Measurements from ENCODE around the gene SIX2. TPM values are rescaled to one million over a fixed set of nuclear protein-coding genes. Genes with fewer than 3 reads are reported as not detected.
A peak's percentile ranks its signal among the peaks of the same experiment; 100 is the strongest.

Gene SIX2
- total RNA-seq, 1 experiment from 2014 or later, result 1.4 TPM

DNA sequence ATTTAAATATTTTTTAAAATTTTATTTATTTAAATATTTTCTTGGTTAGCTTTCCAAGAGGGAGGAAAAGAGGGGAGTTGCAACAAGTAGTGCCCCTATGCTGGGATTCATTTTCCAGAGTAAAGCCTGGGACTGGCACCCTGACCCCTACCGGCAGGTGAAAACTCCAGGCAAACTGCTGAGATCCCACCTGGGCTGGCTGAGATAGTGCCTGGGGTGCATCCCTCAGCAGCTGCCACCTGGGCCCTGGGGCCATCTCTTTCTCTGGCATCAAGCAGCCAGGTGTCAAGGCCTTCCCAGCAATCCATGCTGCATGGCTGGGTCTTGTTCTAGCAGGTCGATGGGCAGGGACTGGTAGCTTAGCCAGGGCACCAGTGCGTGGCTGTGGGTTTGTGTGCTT is 6.6 kb downstream of the SIX2 start:
- no peak for DNase-seq (ENCODE audit: low read depth)

DNA sequence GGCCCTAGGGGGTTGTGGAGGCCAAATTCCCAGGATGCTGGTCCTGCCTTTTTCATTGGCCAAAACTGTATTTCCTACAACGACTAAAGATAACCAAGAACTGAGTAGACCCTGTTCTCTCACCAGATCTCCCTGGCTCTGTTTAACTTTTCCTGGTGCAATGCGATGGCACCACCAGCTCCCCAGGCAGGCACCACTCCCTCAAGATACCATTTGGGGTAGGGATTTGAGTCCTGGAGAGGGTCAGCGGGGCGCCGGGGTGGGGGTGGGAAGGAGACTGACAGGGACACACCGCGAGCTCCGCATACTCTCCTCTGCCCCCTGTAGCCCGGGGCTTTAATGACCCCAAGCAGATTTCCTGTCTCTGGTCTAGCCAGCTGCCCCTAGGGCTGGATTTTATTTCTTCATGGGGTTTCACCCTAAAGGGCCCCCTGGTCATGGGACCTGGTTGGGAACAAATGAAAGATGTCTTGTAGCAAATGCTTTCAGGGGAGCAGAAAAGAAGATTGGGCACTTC is 7.3 kb downstream of the SIX2 start:
- DNase-seq (ENCODE audit: low read depth), result no peak

DNA sequence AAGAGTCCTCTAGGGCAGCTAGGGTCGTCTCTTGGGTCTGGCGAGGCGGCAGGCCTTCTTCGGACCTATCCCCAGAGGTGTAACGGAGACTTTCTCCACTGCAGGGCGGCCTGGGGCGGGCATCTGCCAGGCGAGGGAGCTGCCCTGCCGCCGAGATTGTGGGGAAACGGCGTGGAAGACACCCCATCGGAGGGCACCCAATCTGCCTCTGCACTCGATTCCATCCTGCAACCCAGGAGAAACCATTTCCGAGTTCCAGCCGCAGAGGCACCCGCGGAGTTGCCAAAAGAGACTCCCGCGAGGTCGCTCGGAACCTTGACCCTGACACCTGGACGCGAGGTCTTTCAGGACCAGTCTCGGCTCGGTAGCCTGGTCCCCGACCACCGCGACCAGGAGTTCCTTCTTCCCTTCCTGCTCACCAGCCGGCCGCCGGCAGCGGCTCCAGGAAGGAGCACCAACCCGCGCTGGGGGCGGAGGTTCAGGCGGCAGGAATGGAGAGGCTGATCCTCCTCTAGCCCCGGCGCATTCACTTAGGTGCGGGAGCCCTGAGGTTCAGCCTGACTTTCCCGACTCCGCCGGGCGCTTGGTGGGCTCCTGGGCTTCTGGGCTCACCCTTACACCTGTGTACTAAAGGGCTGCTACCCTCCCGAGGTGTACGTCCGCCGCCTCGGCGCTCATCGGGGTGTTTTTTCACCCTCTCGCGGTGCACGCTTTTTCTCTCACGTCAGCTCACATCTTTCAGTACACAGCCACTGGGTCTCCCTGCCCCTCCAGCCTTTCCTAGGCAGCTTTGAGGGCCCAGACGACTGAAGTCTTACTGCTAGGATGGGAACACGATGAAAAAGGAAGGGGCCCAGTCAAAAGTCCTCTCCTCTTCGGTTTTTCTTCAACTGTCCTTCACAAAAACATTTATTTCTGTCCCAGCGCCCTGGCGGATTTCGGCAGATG is 8.1 kb downstream of the SIX2 start:
- no peak for DNase-seq (ENCODE audit: low read depth)

DNA sequence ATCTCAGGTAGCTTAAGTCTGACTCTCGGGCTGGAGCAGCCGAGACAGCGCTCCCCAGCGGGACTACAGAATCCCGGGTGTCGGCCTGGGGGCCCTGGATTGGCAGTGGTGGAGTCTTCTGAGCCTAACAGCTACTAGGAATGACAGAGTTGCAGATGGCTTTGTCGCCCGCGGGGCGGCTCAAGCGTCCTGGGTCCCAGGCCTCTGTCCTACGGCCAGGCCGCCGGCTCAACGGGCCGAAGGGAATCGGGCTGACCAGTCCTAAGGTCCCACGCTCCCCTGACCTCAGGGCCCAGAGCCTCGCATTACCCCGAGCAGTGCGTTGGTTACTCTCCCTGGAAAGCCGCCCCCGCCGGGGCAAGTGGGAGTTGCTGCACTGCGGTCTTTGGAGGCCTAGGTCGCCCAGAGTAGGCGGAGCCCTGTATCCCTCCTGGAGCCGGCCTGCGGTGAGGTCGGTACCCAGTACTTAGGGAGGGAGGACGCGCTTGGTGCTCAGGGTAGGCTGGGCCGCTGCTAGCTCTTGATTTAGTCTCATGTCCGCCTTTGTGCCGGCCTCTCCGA is 8.8 kb downstream of the SIX2 start:
- no peak for DNase-seq (ENCODE audit: low read depth)

DNA sequence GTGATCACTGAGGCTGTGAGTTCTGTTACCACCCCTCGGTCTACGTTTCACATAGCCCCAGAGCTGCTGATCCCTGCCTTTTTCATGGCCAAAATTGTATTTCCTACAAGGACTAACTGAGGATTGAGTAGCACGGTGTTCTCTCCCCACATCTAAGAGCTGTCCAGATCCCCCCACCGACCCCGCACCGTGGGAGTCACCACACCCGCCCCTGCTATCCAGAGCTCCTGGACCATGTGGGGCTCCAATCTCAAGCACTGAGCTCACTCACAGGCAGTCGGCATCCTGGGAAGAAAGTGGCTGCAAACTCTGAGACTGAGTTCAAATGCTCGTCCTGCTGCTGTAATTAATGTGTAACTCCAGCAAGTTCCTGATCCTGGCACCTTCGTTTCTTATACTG is 9.7 kb downstream of the SIX2 start:
- no peak for DNase-seq (ENCODE audit: low read depth)

DNA sequence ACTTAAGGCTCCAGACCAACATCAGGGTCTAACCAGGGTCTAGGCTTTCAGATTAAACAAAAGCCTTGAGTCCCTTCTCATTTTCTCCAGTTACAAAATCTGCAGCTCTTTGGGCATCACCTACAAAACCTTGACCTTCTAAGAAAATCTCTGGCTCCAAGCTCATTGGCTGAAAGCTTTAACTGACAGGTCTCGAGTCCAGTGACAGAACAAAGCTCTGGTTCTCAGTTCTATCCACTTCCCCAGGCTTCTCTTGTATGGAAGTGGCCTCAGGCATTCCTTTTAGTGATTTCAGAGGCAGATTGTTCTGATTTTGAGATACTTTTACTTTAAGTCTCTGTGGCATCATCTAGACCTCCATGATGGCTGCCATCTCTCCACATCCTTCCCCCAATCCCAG is 11.3 kb downstream of the SIX2 start:
- DNase-seq (ENCODE audit: low read depth), result peak; percentile 48

DNA sequence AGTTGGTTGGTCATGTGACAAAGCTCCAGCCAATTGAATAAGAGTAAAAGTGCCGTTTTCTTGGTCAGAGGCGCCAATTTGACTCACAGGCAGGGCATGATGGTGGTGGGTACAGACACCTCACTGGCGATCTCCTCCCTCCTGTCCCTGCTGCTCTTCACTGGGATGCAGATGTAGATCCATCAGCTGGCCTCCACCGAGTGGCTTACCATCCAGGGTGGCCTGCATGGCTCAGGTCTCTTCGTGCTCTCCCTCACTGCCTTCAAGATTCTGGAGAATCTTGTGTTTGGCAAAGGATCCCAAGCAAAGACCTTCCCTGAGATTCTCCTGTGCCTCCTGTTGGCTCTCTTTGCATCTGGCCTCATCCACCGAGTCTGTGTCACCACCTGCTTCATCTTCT is 12.9 kb downstream of the SIX2 start:
- no peak for DNase-seq (ENCODE audit: low read depth)

DNA sequence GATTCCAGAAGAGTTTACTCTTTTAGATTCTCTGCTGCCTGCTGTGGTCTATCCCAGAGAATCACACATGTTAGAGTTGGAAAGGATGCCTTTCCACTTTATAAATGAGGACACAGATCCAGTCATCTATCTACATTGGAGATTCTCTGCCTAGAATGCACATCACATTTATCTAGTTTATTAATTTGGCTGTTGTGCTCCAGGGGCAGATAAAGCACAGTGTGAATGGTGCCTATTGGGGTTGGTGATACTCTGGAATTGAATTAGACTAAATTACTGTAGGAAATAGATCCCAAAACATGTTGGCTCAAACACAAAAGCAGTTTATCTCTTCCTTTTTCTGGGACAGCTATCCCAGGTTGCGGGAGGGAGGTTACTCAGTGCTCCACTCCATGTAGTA is 14.9 kb downstream of the SIX2 start:
- no peak for DNase-seq (ENCODE audit: low read depth)

DNA sequence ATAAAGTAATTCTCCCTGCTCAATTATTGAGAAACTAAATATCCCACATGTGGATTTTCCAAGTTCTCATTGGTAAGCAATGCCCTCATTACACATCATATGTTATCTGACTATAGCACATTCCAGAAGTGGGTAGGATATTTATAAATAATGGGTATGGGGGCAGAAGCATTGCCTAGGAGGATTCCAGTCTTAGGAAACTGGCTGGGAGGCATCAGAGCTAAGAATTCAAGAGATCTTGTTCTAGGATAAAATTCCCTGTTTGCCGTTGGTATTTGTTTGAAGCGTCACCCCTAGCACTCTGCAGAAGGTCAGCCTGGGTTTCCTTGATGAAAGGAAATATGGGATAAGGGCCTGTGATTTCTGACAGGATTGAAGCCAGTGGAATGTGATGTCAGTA is 20.1 kb downstream of the SIX2 start:
- DNase-seq (ENCODE audit: low read depth), result no peak

DNA sequence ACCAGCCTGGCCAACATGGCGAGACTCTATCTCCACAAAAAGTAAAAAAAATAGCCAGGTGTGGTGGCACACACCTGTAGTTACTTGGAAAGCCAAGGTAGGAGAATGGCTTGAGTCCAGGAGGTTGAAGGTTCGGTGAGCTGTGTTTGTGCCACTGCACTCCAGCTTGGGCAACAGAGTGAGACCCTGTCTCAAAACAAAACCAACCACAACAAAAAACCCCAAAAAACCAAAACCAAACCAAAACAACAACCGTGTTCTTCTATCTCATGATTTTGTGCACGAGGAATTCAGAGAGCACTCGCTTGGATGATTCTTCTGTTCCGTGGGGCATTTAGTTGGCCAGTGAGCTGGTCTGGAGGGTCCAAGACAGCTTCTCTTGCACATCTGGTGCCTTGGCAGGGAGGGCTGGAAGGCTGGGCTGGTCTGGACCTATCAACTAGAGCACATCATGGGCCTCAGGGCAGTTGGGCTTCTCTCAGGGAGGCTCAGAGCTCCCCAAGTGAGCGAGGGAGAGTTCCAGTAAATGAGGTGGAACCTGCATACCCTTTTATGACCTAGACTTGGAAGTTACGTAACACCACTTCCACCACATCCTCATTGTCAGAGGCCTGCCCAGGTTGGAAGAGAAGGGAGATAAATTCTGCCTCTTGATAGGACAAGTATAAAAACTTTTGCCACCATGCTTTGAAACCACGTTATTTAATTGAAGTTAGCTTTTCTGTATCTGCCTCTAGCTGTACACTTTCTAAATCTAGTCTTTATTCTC is 25.2 kb downstream of the SIX2 start:
- DNase-seq (ENCODE audit: low read depth), result peak; percentile 44

DNA sequence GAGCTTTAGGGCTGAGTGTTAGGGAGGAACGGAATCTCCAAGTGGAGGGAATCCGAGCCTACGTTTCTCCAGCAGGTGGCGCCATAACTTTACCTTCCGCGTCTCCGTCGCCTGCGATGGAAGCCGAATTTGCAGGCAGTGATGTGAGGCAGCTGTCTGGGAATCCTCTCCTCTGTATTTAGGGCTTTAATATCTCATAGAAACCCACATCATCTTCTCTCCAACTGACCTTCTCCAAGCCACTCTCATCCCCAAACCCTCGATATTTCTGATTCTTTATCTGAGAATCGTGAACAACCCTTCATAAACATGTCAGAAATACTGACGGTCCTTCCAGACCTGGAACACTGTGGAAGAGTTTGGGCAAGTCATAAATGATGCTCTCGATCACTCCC is 27.5 kb downstream of the SIX2 start:
- peak; percentile 66 for DNase-seq (ENCODE audit: low read depth)

DNA sequence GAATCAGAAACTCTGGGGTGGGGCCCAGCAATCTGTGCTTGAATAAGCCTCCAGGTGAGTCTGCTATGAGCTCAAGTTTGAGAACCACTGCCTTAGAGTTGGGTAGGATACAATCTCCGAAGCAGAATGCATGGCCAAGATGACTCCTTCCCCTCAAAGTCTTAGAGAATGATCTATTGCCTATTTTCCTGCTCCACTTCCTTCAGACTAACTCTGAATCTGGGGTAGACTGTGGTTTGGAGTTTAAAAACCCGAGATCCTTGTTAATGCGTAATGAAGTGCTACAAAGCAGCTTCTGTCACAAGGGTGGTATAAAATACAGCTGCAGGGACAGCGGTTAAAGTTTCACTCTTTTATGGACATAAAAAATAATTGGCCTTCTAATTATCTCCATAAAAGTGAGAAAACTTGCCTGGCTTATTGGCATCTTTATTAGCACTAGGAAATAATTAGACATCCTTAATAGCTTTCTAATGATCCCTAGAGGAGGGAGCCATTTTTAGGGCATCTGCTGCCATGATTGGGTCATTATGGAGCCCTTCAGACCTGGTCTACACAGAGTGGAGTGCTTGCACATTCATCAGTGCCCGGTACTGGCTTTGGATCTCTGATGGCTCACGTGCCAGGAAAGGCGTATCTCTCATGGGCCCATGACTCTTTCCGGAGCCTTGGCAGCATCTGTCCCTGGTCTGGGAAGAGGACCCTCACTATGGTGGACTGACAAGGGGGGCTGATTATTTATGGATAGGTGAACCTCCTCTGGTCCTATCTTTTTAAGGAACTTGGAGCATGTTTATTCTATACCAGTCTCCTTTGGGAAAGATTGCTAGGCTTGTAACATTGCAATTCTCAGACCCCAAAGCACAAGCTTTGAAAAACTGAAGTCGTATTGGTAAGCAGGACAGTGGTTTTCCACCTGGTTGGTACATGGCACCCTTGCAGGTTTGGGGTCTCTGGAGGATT is 28.2 kb downstream of the SIX2 start:
- DNase-seq (ENCODE audit: low read depth), result no peak

DNA sequence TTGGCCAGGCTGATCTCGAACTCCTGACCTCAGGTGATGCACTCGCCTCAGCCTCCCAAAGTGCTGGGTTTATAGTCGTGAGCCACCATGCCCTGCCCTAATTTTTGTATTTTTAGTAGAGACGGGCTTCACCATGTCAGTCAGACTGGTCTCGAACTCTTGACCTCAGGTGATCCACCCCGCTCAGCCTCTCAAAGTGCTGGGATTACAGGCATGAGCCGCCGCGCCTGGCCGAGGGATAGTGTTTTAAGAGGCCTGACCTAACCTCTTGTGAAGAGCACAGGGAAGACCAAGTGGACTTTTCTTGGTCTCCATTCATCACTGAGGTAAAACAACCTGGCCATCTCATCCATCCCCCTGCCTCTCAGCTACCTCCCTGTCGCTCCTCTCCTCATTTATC is 29.7 kb downstream of the SIX2 start:
- no peak for DNase-seq (ENCODE audit: low read depth)

DNA sequence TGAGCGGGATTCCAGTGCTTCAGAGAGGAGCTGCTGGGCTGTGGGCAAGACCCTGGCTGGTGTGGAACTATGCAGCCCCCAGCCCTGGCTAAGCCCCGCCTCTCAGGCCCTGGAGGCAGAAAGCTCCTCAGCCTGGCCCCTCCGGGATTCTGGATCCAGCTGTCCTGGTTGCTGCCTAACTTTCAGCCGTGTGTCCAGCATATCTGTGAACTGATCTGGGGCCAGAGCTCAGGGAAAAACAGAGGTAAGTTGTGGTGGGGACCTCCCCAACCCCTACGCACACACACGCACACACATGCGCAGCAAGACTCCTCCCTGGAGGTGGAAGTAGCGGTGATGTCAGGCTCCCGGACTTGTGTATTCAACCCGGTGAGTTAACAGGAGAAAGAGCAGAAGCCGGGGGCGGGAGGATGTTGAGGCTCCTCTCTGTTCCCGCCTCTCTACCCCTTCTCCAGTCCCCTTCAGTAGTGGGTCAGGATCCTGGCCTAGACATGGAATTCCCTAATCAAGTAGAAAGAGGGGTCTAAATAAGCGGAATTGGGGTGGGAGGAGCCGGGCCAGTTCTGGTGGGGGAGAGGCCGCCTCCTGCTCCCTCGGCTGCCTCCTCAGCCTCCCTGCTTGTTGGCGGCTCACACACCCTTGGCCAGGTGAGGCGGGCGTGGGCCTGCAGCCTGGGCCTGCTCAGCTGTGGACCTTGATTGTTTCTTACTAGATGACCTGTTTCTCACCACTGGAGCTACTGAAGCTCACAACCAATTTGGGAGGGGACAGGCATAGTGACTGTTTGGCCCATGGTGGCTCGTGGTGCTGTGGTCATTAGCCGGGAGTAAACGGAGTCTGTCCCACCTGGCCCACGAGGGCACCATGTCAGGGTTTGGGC is 33.4 kb downstream of the SIX2 start:
- no peak for DNase-seq (ENCODE audit: low read depth)

DNA sequence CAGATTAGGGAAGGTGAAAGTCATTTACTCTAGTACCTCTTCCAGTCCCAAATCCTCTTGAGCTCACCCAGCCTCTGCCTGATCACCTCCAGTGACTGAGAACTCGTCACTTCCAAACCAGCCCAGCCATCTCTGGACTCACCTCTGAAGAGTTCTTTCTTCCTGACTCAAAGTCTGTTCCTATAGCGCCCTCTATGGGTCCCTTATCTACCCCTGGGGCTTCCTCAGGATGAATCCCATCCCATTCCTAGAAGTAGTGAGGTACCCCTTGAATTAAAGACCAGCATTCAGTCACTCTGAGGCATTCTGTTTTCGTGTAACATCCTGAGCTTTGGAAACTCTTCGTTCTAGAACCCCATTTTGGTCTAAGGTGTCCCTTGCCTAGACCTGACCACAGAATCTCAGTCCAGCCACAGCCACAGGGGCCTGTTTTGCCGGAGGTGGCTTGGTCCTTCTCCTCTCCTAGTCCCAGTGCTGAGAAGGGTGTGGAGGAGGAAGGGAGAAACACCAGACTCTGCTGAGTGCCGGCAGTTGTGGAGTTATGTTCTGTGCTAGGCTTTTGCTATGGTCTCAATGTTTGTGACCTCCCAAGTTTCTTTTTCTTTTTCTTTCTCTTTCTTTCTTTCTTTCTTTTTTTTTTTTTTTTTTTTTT is 35.1 kb downstream of the SIX2 start:
- DNase-seq (ENCODE audit: low read depth), result peak; percentile 62

DNA sequence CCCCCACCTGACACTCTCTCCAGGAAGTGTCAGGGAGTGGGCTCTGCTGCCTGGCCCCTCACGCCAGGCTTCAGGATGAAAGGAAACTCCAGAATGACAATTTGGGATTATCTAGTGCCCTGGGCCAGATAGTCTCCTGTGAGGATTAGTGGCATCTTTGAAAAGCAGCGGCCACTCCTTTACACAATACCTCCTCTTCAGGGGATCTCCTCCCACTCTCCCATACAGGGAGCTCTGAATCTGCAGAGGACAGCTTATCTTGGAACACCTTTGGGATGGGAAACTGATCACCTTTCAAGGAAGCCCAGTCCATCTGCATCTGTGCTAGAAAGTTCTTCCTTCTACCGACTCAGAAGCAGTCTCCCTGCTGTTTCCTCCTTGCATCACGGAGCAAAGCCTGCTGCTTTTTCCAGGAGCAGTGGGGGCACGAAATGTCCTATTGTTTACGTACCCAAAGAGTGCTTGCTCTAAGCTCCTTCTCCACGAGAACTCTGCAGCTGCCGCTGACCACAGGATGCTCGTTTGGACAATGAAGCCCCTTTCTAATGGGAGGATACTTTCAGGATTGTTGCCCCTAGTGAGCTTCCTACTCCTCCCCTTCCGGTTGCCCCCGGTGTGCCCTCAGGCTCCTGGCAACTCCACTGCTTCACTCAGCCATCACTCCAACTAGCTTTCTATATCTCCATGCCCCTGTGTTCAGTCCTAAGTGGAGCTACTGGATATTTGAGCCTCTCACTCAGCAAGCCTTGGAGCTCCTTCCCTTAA is 36.3 kb downstream of the SIX2 start:
- DNase-seq (ENCODE audit: low read depth), result peak; percentile 25

DNA sequence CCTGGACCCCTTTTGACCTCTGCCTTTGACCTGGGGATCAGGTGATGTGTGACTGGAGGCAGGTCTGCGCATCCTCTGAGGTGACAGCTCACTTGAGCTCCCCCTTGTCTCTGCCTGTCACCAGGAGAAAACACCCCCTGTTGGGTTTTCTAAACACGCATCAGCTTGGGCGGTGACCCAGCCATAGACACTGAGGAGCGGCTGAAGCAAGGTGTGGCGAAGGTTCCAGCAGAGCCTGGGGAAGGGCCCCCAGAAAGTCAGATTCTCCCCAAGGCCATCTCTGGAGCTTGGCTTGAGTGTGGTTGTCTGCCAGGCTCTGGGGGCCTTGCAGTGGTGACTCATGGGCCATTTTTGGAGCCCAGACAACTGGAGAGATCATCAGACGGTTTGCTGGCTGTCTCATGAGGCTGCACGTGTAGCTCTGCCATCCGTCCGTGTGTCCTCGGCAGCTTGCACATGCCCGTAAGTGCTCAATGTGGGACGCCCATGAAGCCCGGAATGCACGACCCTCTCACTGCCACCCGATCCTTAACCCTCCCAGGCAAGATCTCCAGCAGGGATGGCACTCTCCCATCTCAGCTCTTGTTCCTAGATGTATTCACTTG is 38.3 kb downstream of the SIX2 start:
- peak; percentile 76 for DNase-seq (ENCODE audit: low read depth)

DNA sequence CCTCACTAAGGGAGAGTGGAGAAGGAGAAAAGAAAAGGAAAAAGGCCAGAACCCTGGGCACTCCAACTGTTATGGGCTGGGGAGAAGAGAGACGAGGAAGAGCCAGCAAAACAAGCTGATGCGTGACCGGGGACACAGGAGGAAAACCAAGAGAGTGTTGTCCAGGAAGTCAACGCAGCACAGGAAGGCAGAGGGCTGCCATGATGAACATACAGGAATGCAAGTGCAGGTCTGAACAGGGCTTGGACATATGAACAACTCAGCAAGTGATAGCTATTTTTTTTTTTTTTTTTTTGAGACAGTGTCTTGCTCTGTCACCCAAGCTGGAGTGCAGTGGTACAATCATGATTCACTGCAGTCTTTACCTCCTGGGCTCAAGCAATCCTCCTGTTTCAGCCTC is 39.3 kb downstream of the SIX2 start:
- DNase-seq (ENCODE audit: low read depth), result no peak
